ENCODE measurements around the gene CNTN6.
"Not testable (repeated sequence)": the region's sequence is repeated elsewhere in the genome, so short reads cannot be mapped to it uniquely, and the experiment has no call there.

The CNTN6 gene

GRCh38 chr3:1288805-1289494 lies 196.1 kb downstream of the CNTN6 start:
- no peak for DNase-seq (ENCODE audit: low read depth)

- DNase-seq (ENCODE audit: low read depth) = no peak
Measured at GRCh38 chr3:1292571-1293071, 199.8 kb downstream of the CNTN6 start.

- DNase-seq (ENCODE audit: low read depth) = no peak
Measured at GRCh38 chr3:1294586-1294985, 201.8 kb downstream of the CNTN6 start.

GRCh38 chr3:1318296-1319005 lies 225.6 kb downstream of the CNTN6 start:
- DNase-seq (ENCODE audit: low read depth) = no peak

GRCh38 chr3:1326546-1326945 lies 233.7 kb downstream of the CNTN6 start:
- no peak for DNase-seq (ENCODE audit: low read depth)

- DNase-seq (ENCODE audit: low read depth) = no peak
Measured at GRCh38 chr3:1330107-1330506, 237.3 kb downstream of the CNTN6 start.

- DNase-seq (ENCODE audit: low read depth) = no peak
Measured at GRCh38 chr3:1346386-1346785, 253.6 kb downstream of the CNTN6 start.

- no peak for DNase-seq (ENCODE audit: low read depth)
Measured at GRCh38 chr3:1348547-1348946, 255.7 kb downstream of the CNTN6 start.

GRCh38 chr3:1350885-1351284 lies 258.1 kb downstream of the CNTN6 start:
- DNase-seq (ENCODE audit: low read depth) = no peak

- no peak for DNase-seq (ENCODE audit: low read depth)
Measured at GRCh38 chr3:1355691-1356090, 262.9 kb downstream of the CNTN6 start.

- no peak for DNase-seq (ENCODE audit: low read depth)
Measured at GRCh38 chr3:1356101-1356500, 263.3 kb downstream of the CNTN6 start.

- no peak for DNase-seq (ENCODE audit: low read depth)
Measured at GRCh38 chr3:1365528-1365927, 272.7 kb downstream of the CNTN6 start.

GRCh38 chr3:1374471-1374870 lies 281.6 kb downstream of the CNTN6 start:
- no peak for DNase-seq (ENCODE audit: low read depth)

GRCh38 chr3:1375145-1375544 lies 282.3 kb downstream of the CNTN6 start:
- no peak for DNase-seq (ENCODE audit: low read depth)

GRCh38 chr3:1380926-1381646 lies 288.3 kb downstream of the CNTN6 start:
- DNase-seq (ENCODE audit: low read depth) = no peak

GRCh38 chr3:1381647-1382036 lies 288.8 kb downstream of the CNTN6 start:
- DNase-seq (ENCODE audit: low read depth) = no peak

- DNase-seq (ENCODE audit: low read depth) = not testable (repeated sequence)
Measured at GRCh38 chr3:1387396-1387905, 294.6 kb downstream of the CNTN6 start.

GRCh38 chr3:1394188-1394587 lies 301.4 kb downstream of the CNTN6 start:
- no peak for DNase-seq (ENCODE audit: low read depth)

- no peak for DNase-seq (ENCODE audit: low read depth)
Measured at GRCh38 chr3:1400571-1400970, 307.7 kb downstream of the CNTN6 start.

- DNase-seq (ENCODE audit: low read depth) = no peak
Measured at GRCh38 chr3:1404270-1404962, 311.6 kb downstream of the CNTN6 start.

- no peak for DNase-seq (ENCODE audit: low read depth)
Measured at GRCh38 chr3:1406250-1406649, 313.4 kb downstream of the CNTN6 start.

GRCh38 chr3:1421577-1421976 lies 328.8 kb downstream of the CNTN6 start:
- no peak for DNase-seq (ENCODE audit: low read depth)
